H1 (cell line): ENCODE data around the gene TMEM63C. TPM values are rescaled to one million over a fixed set of nuclear protein-coding genes. Genes with fewer than 3 reads are reported as not detected.

Experiments used
- CTCF ChIA-PET: fragments of 300-600 bp; sonication (Branson Sonifier 250); formaldehyde crosslinking; loops from one replicate; lab custom pipeline; 2021; ENCODE audit not compliant: partially characterized antibody; lab: Charles Lee
- POLR2A ChIA-PET: fragments of 300-600 bp; sonication (Branson Sonifier 250); formaldehyde crosslinking; loops from one replicate; lab custom pipeline; 2021; ENCODE audit warnings: inconsistent platforms; ENCODE audit not compliant: partially characterized antibody; lab: Charles Lee
- DNase-seq, 2 experiments: peaks; one replicate each; pipeline versions ENCODE4 v3.0.0 to v3.0.0-alpha.2; 2010 to 2022; ENCODE audit warnings: low spot score in 2 of 2, low read depth in 1 of 2, mixed read lengths in 1 of 2
- FAIRE-seq: peaks from 2 replicates; lab custom pipeline; 2011; peaks lifted over from hg19 to GRCh38; lab: Jason Lieb, UNC
- H2AFZ ChIP-seq: 2 replicates; pipeline ENCODE4 v1.8.1; 2012; ENCODE audit warnings: low read length, inconsistent platforms
- H2AK5ac ChIP-seq: 2 replicates; pipeline ENCODE4 v1.6.1; 2013; ENCODE audit warnings: low read depth, low read length
- H2BK120ac ChIP-seq: replicated peaks from 2 replicates; pipeline ENCODE3; 2013; ENCODE audit warnings: low read depth, low read length, inconsistent platforms
- H2BK12ac ChIP-seq: 2 replicates; pipeline ENCODE4 v1.6.1; 2013; ENCODE audit warnings: low read depth, low read length
- H2BK15ac ChIP-seq: 2 replicates; pipeline ENCODE4 v1.6.1; 2013; ENCODE audit warnings: low read length
- H2BK20ac ChIP-seq: 2 replicates; pipeline ENCODE4 v1.6.1; 2013; ENCODE audit warnings: low read length
- H2BK5ac ChIP-seq: 2 replicates; pipeline ENCODE4 v1.6.1; 2013; ENCODE audit warnings: low read depth, low read length
- H3K14ac ChIP-seq: 2 replicates; pipeline ENCODE4 v1.6.1; 2013; ENCODE audit warnings: inconsistent platforms; ENCODE audit not compliant: insufficient read length
- H3K18ac ChIP-seq: 2 replicates; pipeline ENCODE4 v1.6.1; 2013; ENCODE audit warnings: low read length; ENCODE audit errors: extremely low read depth
- H3K23ac ChIP-seq: 2 replicates; pipeline ENCODE4 v1.6.1; 2013; ENCODE audit warnings: inconsistent platforms; ENCODE audit not compliant: insufficient read length
- H3K23me2 ChIP-seq: 2 replicates; pipeline ENCODE4 v1.6.1; 2013; ENCODE audit warnings: low read depth, low read length
- H3K27ac ChIP-seq: 2 replicates; pipeline ENCODE4 v1.6.1; 2011; ENCODE audit warnings: low read depth, low read length, inconsistent platforms
- H3K27me3 ChIP-seq, 4 experiments: replicated peaks in 1 of 4; 1 replicate in 1 of 4; 2 replicates in 3 of 4; pipeline versions ENCODE4 v1.6.1 to v1.8.1; 2011 to 2013; ENCODE audit warnings: low read length in 3 of 4, mild to moderate bottlenecking in 3 of 4, inconsistent platforms in 2 of 4, mixed read lengths in 2 of 4, moderate library complexity in 1 of 4; ENCODE audit not compliant: control insufficient read depth in 3 of 4, insufficient read depth in 3 of 4; ENCODE audit errors: extremely low read depth in 1 of 4
- H3K36me3 ChIP-seq, 4 experiments: 2 replicates each; pipeline versions ENCODE4 v1.6.1 to v1.8.1; 2011 to 2013; ENCODE audit warnings: mild to moderate bottlenecking in 4 of 4, low read length in 3 of 4, moderate library complexity in 2 of 4, control low read depth in 1 of 4, inconsistent platforms in 1 of 4; ENCODE audit not compliant: insufficient read depth in 4 of 4, control insufficient read depth in 2 of 4
- H3K4ac ChIP-seq: replicated peaks from 2 replicates; pipeline ENCODE3; 2013; ENCODE audit warnings: low read length, low read depth, mixed read lengths, inconsistent platforms; ENCODE audit not compliant: insufficient read length
- H3K4me1 ChIP-seq, 4 experiments: replicated peaks in 1 of 4; 1 replicate in 1 of 4; 2 replicates in 3 of 4; pipeline versions ENCODE4 v1.6.1 to v1.8.1; 2011 to 2013; ENCODE audit warnings: low read length in 3 of 4, inconsistent platforms in 2 of 4, mixed read lengths in 1 of 4; ENCODE audit not compliant: insufficient read depth in 4 of 4, control insufficient read depth in 3 of 4
- H3K4me2 ChIP-seq, 2 experiments: 2 replicates each; pipeline versions ENCODE4 v1.6.1 to v1.8.1; 2011 to 2013; ENCODE audit warnings: low read depth in 2 of 2, low read length in 2 of 2, control low read depth in 1 of 2, inconsistent platforms in 1 of 2, mild to moderate bottlenecking in 1 of 2; ENCODE audit not compliant: insufficient read depth in 1 of 2
- H3K4me3 ChIP-seq, 4 experiments: fragments of 200-600, 300-600 bp in 1 of 4; sonication (generic), shearing (Covaris generic), sonication (Bioruptor Twin) in 1 of 4; 2 replicates each; pipeline versions ENCODE4 v1.5.1 to v1.8.1; 2011 to 2016; ENCODE audit warnings: low read length in 4 of 4, low read depth in 3 of 4, control low read depth in 2 of 4, inconsistent platforms in 2 of 4, mild to moderate bottlenecking in 2 of 4, mixed read lengths in 1 of 4, moderate library complexity in 1 of 4; ENCODE audit not compliant: insufficient read depth in 2 of 4; ENCODE audit errors: extremely low read depth in 1 of 4
- H3K56ac ChIP-seq: replicated peaks from 2 replicates; pipeline ENCODE3; 2013; ENCODE audit warnings: low read depth, mild to moderate bottlenecking, mixed read lengths, low read length, inconsistent platforms; ENCODE audit not compliant: insufficient read length
- H3K79me1 ChIP-seq: 2 replicates; pipeline ENCODE4 v1.6.1; 2013; ENCODE audit warnings: low read depth, low read length, control low read depth
- H3K79me2 ChIP-seq, 2 experiments: 2 replicates each; pipeline versions ENCODE4 v1.6.1 to v1.8.1; 2012 to 2013; ENCODE audit warnings: low read length in 2 of 2, mild to moderate bottlenecking in 2 of 2, inconsistent platforms in 1 of 2; ENCODE audit not compliant: insufficient read depth in 2 of 2, control insufficient read depth in 1 of 2
- H3K9ac ChIP-seq, 4 experiments: replicated peaks in 1 of 4; 1 replicate in 1 of 4; 2 replicates in 3 of 4; pipeline versions ENCODE4 v1.6.1 to v1.8.1; 2011 to 2013; ENCODE audit warnings: low read depth in 3 of 4, low read length in 3 of 4, control low read depth in 2 of 4, mild to moderate bottlenecking in 2 of 4, moderate library complexity in 2 of 4, inconsistent platforms in 1 of 4; ENCODE audit errors: extremely low read depth in 1 of 4
- H3K9me3 ChIP-seq, 2 experiments: 2 replicates each; pipeline versions ENCODE4 v1.6.1 to v1.8.1; 2012 to 2013; ENCODE audit warnings: mild to moderate bottlenecking in 2 of 2, moderate library complexity in 2 of 2, control low read depth in 1 of 2, inconsistent platforms in 1 of 2, low read depth in 1 of 2, low read length in 1 of 2, mixed read lengths in 1 of 2; ENCODE audit not compliant: insufficient read depth in 2 of 2
- H4K20me1 ChIP-seq, 2 experiments: replicated peaks in 1 of 2; 2 replicates each; pipeline versions ENCODE3 to v1.8.1; 2011 to 2013; ENCODE audit warnings: inconsistent platforms in 2 of 2, low read length in 2 of 2, mild to moderate bottlenecking in 1 of 2; ENCODE audit not compliant: insufficient read depth in 2 of 2, control insufficient read depth in 1 of 2
- H4K5ac ChIP-seq: 2 replicates; pipeline ENCODE4 v1.6.1; 2013; ENCODE audit warnings: low read length, low read depth, mixed read lengths, inconsistent platforms; ENCODE audit not compliant: insufficient read length
- H4K8ac ChIP-seq: 2 replicates; pipeline ENCODE4 v1.8.0; 2013; ENCODE audit warnings: mild to moderate bottlenecking, moderate library complexity, low read length, inconsistent platforms; ENCODE audit not compliant: insufficient read depth; ENCODE audit errors: extremely low read depth
- H4K91ac ChIP-seq: replicated peaks from 2 replicates; pipeline ENCODE3; 2013; ENCODE audit warnings: low read length, mixed read lengths, inconsistent platforms; ENCODE audit not compliant: insufficient read length
- BCL11A ChIP-seq, 2 experiments: IDR thresholded peaks; one replicate each; pipeline ENCODE4 v1.6.1; 2011; ENCODE audit warnings: low read depth in 2 of 2, low read length in 2 of 2, mild to moderate bottlenecking in 2 of 2
- CEBPB ChIP-seq: IDR thresholded peaks from 2 replicates; pipeline ENCODE4 v1.6.1; 2012; ENCODE audit warnings: low read depth, low read length
- CHD1 ChIP-seq: IDR thresholded peaks from 2 replicates; pipeline ENCODE4 v1.6.1; 2012; ENCODE audit warnings: low read depth, low read length, improper control_type of control experiment
- EZH2 ChIP-seq: fragments of 200-600 bp; sonication (generic); IDR thresholded peaks from 2 replicates; pipeline ENCODE4 v1.7.1; 2012; ENCODE audit warnings: low read depth, mild to moderate bottlenecking, moderate library complexity, low read length, inconsistent platforms; ENCODE audit not compliant: severe bottlenecking
- SIRT6 ChIP-seq: IDR thresholded peaks from one replicate; pipeline ENCODE4 v1.7.1; 2012; ENCODE audit warnings: low read length, inconsistent platforms
- TCF12 ChIP-seq: IDR thresholded peaks from 2 replicates; pipeline ENCODE4 v1.6.1; 2011; ENCODE audit warnings: low read depth, mild to moderate bottlenecking, low read length
- WGBS, 2 experiments: shearing (Covaris generic) in 1 of 2; methylation state at CpG; one replicate each; pipeline versions ENCODE4 v1.1.6 to v1.1.7; 2013 to 2015; ENCODE audit warnings: low lambda C conversion rate in 2 of 2, mixed read lengths in 2 of 2, inconsistent platforms in 1 of 2, low coverage in 1 of 2, missing lambda C conversion rate in 1 of 2; ENCODE audit not compliant: insufficient replicate concordance in 2 of 2, insufficient coverage in 1 of 2, insufficient read length in 1 of 2; ENCODE audit errors: extremely low coverage in 1 of 2, missing lambda C conversion rate in 1 of 2; 5-methylcytosine and 5-hydroxymethylcytosine counted together
- polyA plus RNA-seq, 7 experiments: library from polyadenylated mRNA; depleted of rRNA in 3 of 7; stranded (reverse) in 5 of 7; unstranded in 2 of 7; fragments of >200 nt in 5 of 7; fragments of 200-250 nt in 2 of 7; gene quantifications; 1 replicate in 5 of 7; 2 replicates in 1 of 7; 4 replicates in 1 of 7; pipeline versions ENCODE4 v1.2.1 to v1.2.3, GENCODE V29; 2011 to 2013; ENCODE audit warnings: missing spikeins in 2 of 7, mixed read lengths in 2 of 7
- total RNA-seq: library from RNA; stranded (reverse); fragmentation: NEBNext Ultra II Directional; extraction: Animal tissue kit (Norgen Biotek cat#: 25700); gene quantifications from 2 replicates; pipeline ENCODE4 v1.2.1, GENCODE V29; 2021
- TF ChIP-seq, protein P1 (sequence below): IDR thresholded peaks from 2 replicates; pipeline ENCODE4 v1.6.1; 2012; ENCODE audit warnings: inconsistent platforms

The TMEM63C gene
- total and polyA plus RNA-seq, 2 of the 8 experiments (the other 6 are each of a cell fraction or from before 2014, with no cell fraction given) = 3.0 to 7.6 TPM

DNA sequence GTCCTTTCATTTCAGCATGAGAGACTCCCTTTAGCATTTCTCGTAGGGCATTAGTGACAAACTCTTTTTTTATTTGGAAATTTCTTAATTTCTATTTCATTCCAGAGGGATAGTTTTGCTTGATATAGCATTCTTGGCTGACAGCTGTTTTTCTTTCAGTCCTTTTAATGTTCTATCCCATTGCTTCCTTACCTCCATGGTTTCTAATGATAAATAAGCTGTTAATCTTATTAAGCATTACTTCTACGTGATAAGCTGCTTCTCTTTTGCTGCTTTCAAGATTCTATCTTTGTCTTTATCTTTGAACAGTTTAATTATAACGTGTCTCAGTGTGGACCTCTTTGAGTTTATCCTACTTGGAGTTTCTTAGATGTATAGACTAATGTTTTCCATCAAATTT, 11.6 kb upstream of the TMEM63C start:
- Histone ChIP-seq H4K5ac (no peak overlapping the region), H2AFZ (no peak overlapping the region), H3K36me3 (no peaks in the 10 kb centered on the region; a peak in 1 of 8 replicates), H4K20me1 (no peaks in the 10 kb centered on the region), H3K79me1 (no peaks in the 10 kb centered on the region), H2BK120ac (no peak overlapping the region), H4K8ac (no peak overlapping the region), H3K9ac (no peak overlapping the region), H3K56ac (no peak overlapping the region), H3K14ac (no peak overlapping the region), H2BK12ac (no peak overlapping the region), H3K23ac (no peak overlapping the region), H2BK15ac (no peak overlapping the region), H2AK5ac (no peak overlapping the region), H3K4me3 (no peak overlapping the region), H3K27ac (no peak overlapping the region), H3K79me2 (no peaks in the 10 kb centered on the region), H3K4ac (no peak overlapping the region), H3K18ac (no peak overlapping the region), H3K27me3 (no peaks in the 10 kb centered on the region), H2BK20ac (no peak overlapping the region), H3K4me1 (no peaks in the 10 kb centered on the region), H3K9me3 (peaks cover 0 to 8% of the 10 kb centered on the region in 2 experiments; a peak in 1 of 4 replicates), H2BK5ac (no peak overlapping the region), H3K23me2 (no peaks in the 10 kb centered on the region), H3K4me2 (no peak overlapping the region), H4K91ac (no peak overlapping the region)
- CTCF ChIA-PET = no interaction called here
- POLR2A ChIA-PET = no interaction called here
- no peak for TF ChIP-seq TCF12
- TF ChIP-seq CHD1 = no peak
- TF ChIP-seq CEBPB = no peak
- no peak for TF ChIP-seq BCL11A (IDR thresholded peaks at IDR 0.05; ENCODE audit: low read depth in 2 of 2, low read length in 2 of 2)
- no peak for TF ChIP-seq SIRT6
- TF ChIP-seq EZH2 = no peak
- TF ChIP-seq, protein P1, sequence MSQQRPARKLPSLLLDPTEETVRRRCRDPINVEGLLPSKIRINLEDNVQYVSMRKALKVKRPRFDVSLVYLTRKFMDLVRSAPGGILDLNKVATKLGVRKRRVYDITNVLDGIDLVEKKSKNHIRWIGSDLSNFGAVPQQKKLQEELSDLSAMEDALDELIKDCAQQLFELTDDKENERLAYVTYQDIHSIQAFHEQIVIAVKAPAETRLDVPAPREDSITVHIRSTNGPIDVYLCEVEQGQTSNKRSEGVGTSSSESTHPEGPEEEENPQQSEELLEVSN = no peak
- DNase-seq (no peak), FAIRE-seq (no peak)
- 85% methylated on average over 3 of the region's 3 CpGs; no CpG with 5 or more reads in 1 of the 2 experiments for WGBS, 2 experiments
